Central memory CD8-positive, alpha-beta T cell (primary cell): ENCODE data around the gene BZW2.
"Not testable (repeated sequence)": the region's sequence is repeated elsewhere in the genome, so short reads cannot be mapped to it uniquely, and the experiment has no call there.

ENCODE experiments used
- ATAC-seq: fragments of 150-1000 bp; cut with Tn5 transposase; replicated peaks from 2 replicates; pipeline ENCODE4 v1.10.0; 2022; ENCODE audit warnings: mild to moderate bottlenecking, moderate FRiP score, moderate number of reproducible peaks; ENCODE audit not compliant: poor library complexity, severe bottlenecking; ENCODE audit errors: extremely low read depth
- DNase-seq, 2 donors: peaks; one replicate each; pipeline ENCODE4 v3.0.0; 2021; ENCODE audit warnings: low spot score in 2 of 2
- H3K27ac Mint-ChIP-seq: one replicate; pipeline ENCODE4 v1.8.0; 2022; ENCODE audit warnings: low read depth, mild to moderate bottlenecking, moderate library complexity, mixed read lengths
- H3K27me3 Mint-ChIP-seq: one replicate; pipeline ENCODE4 v1.8.0; 2022; ENCODE audit warnings: mixed read lengths
- H3K36me3 Mint-ChIP-seq: one replicate; pipeline ENCODE4 v1.8.0; 2022; ENCODE audit warnings: mild to moderate bottlenecking, moderate library complexity, mixed read lengths; ENCODE audit not compliant: insufficient read depth
- H3K4me1 Mint-ChIP-seq: one replicate; pipeline ENCODE4 v1.8.0; 2022; ENCODE audit warnings: mixed read lengths
- H3K4me3 Mint-ChIP-seq: one replicate; pipeline ENCODE4 v1.8.0; 2022; ENCODE audit warnings: mild to moderate bottlenecking, moderate library complexity, mixed read lengths
- H3K9me3 Mint-ChIP-seq: one replicate; pipeline ENCODE4 v1.8.0; 2022; ENCODE audit warnings: mixed read lengths

BZW2 gene

GRCh38 chr7:16668978-16669377 is 23.0 kb downstream of the BZW2 start:
- Mint-ChIP-seq H3K36me3 (peaks cover 15% of the 10 kb centered on the region), H3K27me3 (no peaks in the 10 kb centered on the region), H3K4me1 (peaks cover 5% of the 10 kb centered on the region), H3K4me3 (no peak overlapping the region), H3K9me3 (no peaks in the 10 kb centered on the region), H3K27ac (no peak overlapping the region)
- DNase-seq (no peak), ATAC-seq (no peak)

DNA sequence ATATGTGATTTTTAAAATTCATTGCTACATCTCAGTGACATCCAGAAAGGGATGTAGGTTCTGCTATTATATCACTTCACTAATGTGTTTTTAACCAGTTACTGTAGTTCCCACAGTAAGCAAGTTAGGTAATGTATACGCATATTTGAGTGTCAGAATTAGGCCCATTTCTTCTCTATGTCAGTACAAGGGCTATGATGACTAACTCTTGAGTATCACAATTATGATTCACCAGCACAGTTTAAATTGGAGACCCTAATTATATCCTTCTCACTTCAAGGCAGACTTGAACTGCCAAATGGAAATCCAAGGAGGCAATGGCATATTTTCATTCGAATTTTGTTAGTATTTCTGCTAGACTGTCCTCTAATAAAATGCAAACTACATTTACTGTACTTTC is 23.6 kb downstream of the BZW2 start:
- Mint-ChIP-seq H3K36me3 (peaks cover 15% of the 10 kb centered on the region), H3K4me1 (peaks cover 5% of the 10 kb centered on the region), H3K27me3 (no peaks in the 10 kb centered on the region), H3K27ac (no peak overlapping the region), H3K9me3 (no peaks in the 10 kb centered on the region), H3K4me3 (no peak overlapping the region)
- ATAC-seq (no peak), DNase-seq (no peak)

GRCh38 chr7:16670021-16670420 is 24.0 kb downstream of the BZW2 start:
- DNase-seq (no peak), ATAC-seq (no peak)
- H3K36me3 Mint-ChIP-seq, result peaks cover 15% of the 10 kb centered on the region
- H3K4me3 Mint-ChIP-seq, result no peak overlapping the region
- H3K9me3 Mint-ChIP-seq, result no peaks in the 10 kb centered on the region
- no peaks in the 10 kb centered on the region for H3K27me3 Mint-ChIP-seq
- H3K4me1 Mint-ChIP-seq, result peaks cover 5% of the 10 kb centered on the region
- H3K27ac Mint-ChIP-seq, result no peak overlapping the region

- H3K4me3 Mint-ChIP-seq, result no peak overlapping the region
- ATAC-seq, result no peak
- no peak for DNase-seq
- peaks cover 22% of the 10 kb centered on the region for H3K36me3 Mint-ChIP-seq
- H3K27me3 Mint-ChIP-seq, result no peaks in the 10 kb centered on the region
- H3K9me3 Mint-ChIP-seq, result no peaks in the 10 kb centered on the region
- no peak overlapping the region for H3K27ac Mint-ChIP-seq
- H3K4me1 Mint-ChIP-seq, result peaks cover 5% of the 10 kb centered on the region
These were observed 24.9 kb downstream of the BZW2 start for GRCh38 chr7:16670731-16671344.

DNA sequence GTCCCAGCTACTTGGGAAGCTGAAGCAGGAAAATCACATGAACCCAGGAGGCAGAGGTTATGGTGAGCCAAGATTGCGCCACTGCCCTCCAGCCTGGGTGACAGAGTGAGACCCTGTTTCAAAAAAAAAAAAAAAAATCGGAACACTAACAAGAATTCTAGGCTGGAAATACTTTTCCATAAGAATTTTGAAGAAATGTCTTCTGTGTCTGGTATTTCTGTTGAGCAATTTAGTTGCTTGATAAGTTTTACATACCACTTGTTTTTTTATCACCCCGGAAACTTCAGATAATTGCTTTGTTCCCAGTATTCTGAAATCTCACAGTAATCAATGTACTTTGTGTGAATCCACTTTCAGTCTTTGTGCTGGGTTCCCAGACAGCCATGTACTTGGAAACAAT is 25.8 kb downstream of the BZW2 start:
- ATAC-seq, result no peak
- DNase-seq, result no peak
- Mint-ChIP-seq H3K27me3 (no peaks in the 10 kb centered on the region), H3K27ac (no peak overlapping the region), H3K9me3 (no peaks in the 10 kb centered on the region), H3K4me1 (peaks cover 5% of the 10 kb centered on the region), H3K36me3 (peaks cover 19% of the 10 kb centered on the region), H3K4me3 (no peak overlapping the region)

GRCh38 chr7:16675277-16675676 is 29.3 kb downstream of the BZW2 start:
- H3K36me3 Mint-ChIP-seq, result peaks cover 18% of the 10 kb centered on the region

GRCh38 chr7:16677978-16678494 is 32.1 kb downstream of the BZW2 start:
- peaks cover 37% of the 10 kb centered on the region for H3K36me3 Mint-ChIP-seq

More at GRCh38 chr7:16675277-16675676, 29.3 kb downstream of the BZW2 start:
- H3K9me3 Mint-ChIP-seq, result no peaks in the 10 kb centered on the region
- ATAC-seq, result no peak
- H3K27ac Mint-ChIP-seq, result no peak overlapping the region
- no peak overlapping the region for H3K4me3 Mint-ChIP-seq
- no peaks in the 10 kb centered on the region for H3K27me3 Mint-ChIP-seq
- DNase-seq, result no peak
- H3K4me1 Mint-ChIP-seq, result peaks cover 5% of the 10 kb centered on the region

GRCh38 chr7:16678645-16679566 is 32.9 kb downstream of the BZW2 start:
- not testable (repeated sequence) for ATAC-seq, H3K9me3 Mint-ChIP-seq

More at GRCh38 chr7:16677978-16678494, 32.1 kb downstream of the BZW2 start:
- no peak overlapping the region for H3K27ac Mint-ChIP-seq
- H3K4me1 Mint-ChIP-seq, result no peaks in the 10 kb centered on the region
- H3K4me3 Mint-ChIP-seq, result no peak overlapping the region
- no peaks in the 10 kb centered on the region for H3K9me3 Mint-ChIP-seq
- DNase-seq, result no peak
- ATAC-seq, result no peak
- H3K27me3 Mint-ChIP-seq, result no peaks in the 10 kb centered on the region

DNA sequence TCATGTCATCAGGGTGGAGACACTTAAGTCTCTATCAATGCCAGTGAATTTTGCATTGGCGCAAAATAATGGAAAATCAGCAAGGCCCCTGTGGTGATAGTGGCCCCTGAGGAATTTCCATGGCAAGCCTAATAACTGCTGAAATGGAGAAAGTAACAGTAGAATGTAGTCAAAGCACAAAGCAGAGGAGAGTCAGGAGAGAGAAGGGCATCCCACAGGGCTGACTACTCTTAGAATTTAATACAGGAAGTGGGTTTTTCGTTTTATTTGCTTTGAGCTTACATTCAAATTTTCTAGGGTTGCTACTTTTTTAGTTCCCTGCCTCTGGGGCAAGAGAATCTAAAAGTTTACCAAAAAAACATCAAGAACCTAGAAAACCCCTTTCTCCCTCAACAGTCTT is 39.0 kb downstream of the BZW2 start:
- Mint-ChIP-seq H3K27me3 (no peaks in the 10 kb centered on the region), H3K4me1 (peaks cover 8% of the 10 kb centered on the region), H3K36me3 (peaks cover 32% of the 10 kb centered on the region), H3K9me3 (no peaks in the 10 kb centered on the region), H3K4me3 (no peak overlapping the region), H3K27ac (no peak overlapping the region)
- ATAC-seq, result no peak
- no peak for DNase-seq

More at GRCh38 chr7:16678645-16679566, 32.9 kb downstream of the BZW2 start:
- not testable (repeated sequence) for H3K4me3 Mint-ChIP-seq, DNase-seq, H3K27ac Mint-ChIP-seq, H3K27me3 Mint-ChIP-seq, H3K4me1 Mint-ChIP-seq
- H3K36me3 Mint-ChIP-seq, result peaks cover 38% of the 10 kb centered on the region

GRCh38 chr7:16685535-16685934 is 39.6 kb downstream of the BZW2 start:
- DNase-seq (no peak), ATAC-seq (no peak)
- Mint-ChIP-seq H3K27me3 (no peaks in the 10 kb centered on the region), H3K27ac (no peak overlapping the region), H3K9me3 (no peaks in the 10 kb centered on the region), H3K4me1 (peaks cover 8% of the 10 kb centered on the region), H3K36me3 (peaks cover 33% of the 10 kb centered on the region), H3K4me3 (no peak overlapping the region)

GRCh38 chr7:16688249-16688648 is 42.3 kb downstream of the BZW2 start:
- H3K4me1 Mint-ChIP-seq, result peaks cover 8% of the 10 kb centered on the region
- H3K27ac Mint-ChIP-seq, result no peak overlapping the region
- H3K9me3 Mint-ChIP-seq, result no peaks in the 10 kb centered on the region
- no peak for DNase-seq
- H3K27me3 Mint-ChIP-seq, result no peaks in the 10 kb centered on the region
- no peak for ATAC-seq
- H3K4me3 Mint-ChIP-seq, result no peak overlapping the region
- H3K36me3 Mint-ChIP-seq, result peaks cover 21% of the 10 kb centered on the region

DNA sequence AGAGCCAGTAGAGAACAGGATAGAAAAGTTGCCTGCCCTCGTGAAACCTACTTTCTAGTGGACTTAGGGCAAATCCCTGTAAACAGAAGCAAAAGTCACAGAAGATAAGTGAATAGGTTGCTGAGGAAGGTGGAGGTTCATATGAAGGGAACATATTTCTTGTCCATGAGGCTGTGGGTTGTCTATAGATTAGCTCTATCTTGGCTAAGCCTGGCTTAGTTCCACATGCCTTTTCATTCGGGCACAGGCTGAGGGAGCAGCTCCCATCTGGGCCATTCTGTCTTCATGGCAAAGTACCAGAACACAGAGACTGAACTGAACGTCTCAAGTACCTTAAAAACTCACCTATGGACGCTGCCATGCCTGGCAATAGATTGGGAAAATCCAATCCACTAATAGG is 45.3 kb downstream of the BZW2 start:
- DNase-seq, result no peak
- no peak for ATAC-seq
- Mint-ChIP-seq H3K27ac (no peak overlapping the region), H3K9me3 (no peaks in the 10 kb centered on the region), H3K4me3 (no peak overlapping the region), H3K27me3 (no peaks in the 10 kb centered on the region), H3K36me3 (peaks cover 20% of the 10 kb centered on the region), H3K4me1 (no peaks in the 10 kb centered on the region)
